ENCODE measurements around the gene TRAPPC2L.

Gene TRAPPC2L

GRCh38 chr16:88856828-88857727 lies at the start of gene TRAPPC2L, which contains the start of gene GALNS:
TSS of gene TRAPPC2L (plus strand) at chr16:88857127. CDS start at chr16:88857151, 24 bp downstream.
TSS of gene GALNS (minus strand) at chr16:88856947. CDS start at chr16:88856877, 70 bp downstream.
- DNase-seq (ENCODE audit: low read depth): peak; percentile 99

GRCh38 chr16:88807142-88807625 lies 49.7 kb upstream of the TRAPPC2L start:
- no peak for DNase-seq (ENCODE audit: low read depth)

- no peak for DNase-seq (ENCODE audit: low read depth)
These were observed 49.1 kb upstream of the TRAPPC2L start for GRCh38 chr16:88807626-88808453.

GRCh38 chr16:88809068-88809675 lies 47.8 kb upstream of the TRAPPC2L start:
- no peak for DNase-seq (ENCODE audit: low read depth)

GRCh38 chr16:88809676-88810165 lies 47.2 kb upstream of the TRAPPC2L start:
- DNase-seq (ENCODE audit: low read depth): no peak

GRCh38 chr16:88810166-88810911 lies 46.6 kb upstream of the TRAPPC2L start:
- DNase-seq (ENCODE audit: low read depth): no peak

- DNase-seq (ENCODE audit: low read depth): peak; percentile 54
These were observed 45.8 kb upstream of the TRAPPC2L start for GRCh38 chr16:88810912-88811768.

- peak; percentile 96 for DNase-seq (ENCODE audit: low read depth)
These were observed 45.0 kb upstream of the TRAPPC2L start, which contains the start of gene APRT for GRCh38 chr16:88811769-88812512. TSS of gene APRT (minus strand) at chr16:88811928. CDS start at chr16:88811899, 29 bp downstream.

- DNase-seq (ENCODE audit: low read depth): no peak
These were observed 44.2 kb upstream of the TRAPPC2L start for GRCh38 chr16:88812513-88813268.

- no peak for DNase-seq (ENCODE audit: low read depth)
These were observed 43.4 kb upstream of the TRAPPC2L start for GRCh38 chr16:88813269-88814143.

- no peak for DNase-seq (ENCODE audit: low read depth)
These were observed 42.8 kb upstream of the TRAPPC2L start for GRCh38 chr16:88814144-88814502.

GRCh38 chr16:88815227-88815626 lies 41.7 kb upstream of the TRAPPC2L start:
- DNase-seq (ENCODE audit: low read depth): no peak

- peak; percentile 46 for DNase-seq (ENCODE audit: low read depth)
These were observed 40.9 kb upstream of the TRAPPC2L start for GRCh38 chr16:88815901-88816589.

- DNase-seq (ENCODE audit: low read depth): no peak
These were observed 40.0 kb upstream of the TRAPPC2L start for GRCh38 chr16:88816736-88817535.

- DNase-seq (ENCODE audit: low read depth): no peak
These were observed 38.9 kb upstream of the TRAPPC2L start for GRCh38 chr16:88817785-88818574.

- DNase-seq (ENCODE audit: low read depth): no peak
These were observed 38.4 kb upstream of the TRAPPC2L start for GRCh38 chr16:88818575-88818874.

All from activated T-cell treated with anti-CD3 and anti-CD28 coated beads for 1 hour (primary cell).